SK-N-SH (cell line): ENCODE measurements around the gene CMTM8. TPM values are rescaled to one million over a fixed set of nuclear protein-coding genes. Genes with fewer than 3 reads are reported as not detected.

ENCODE experiments used
- CTCF ChIA-PET: fragments of 300-600, 350-600 bp; formaldehyde crosslinking; extraction: SDS; loops from one replicate; lab custom pipeline; 2021; lab: Yijun Ruan, JAX
- POLR2A ChIA-PET: fragments of 350-600 bp; sonication (Branson Sonifier 250); formaldehyde crosslinking; extraction: SDS; loops from one replicate; lab custom pipeline; 2020; ENCODE audit warnings: antibody characterized with exemption, inconsistent platforms; lab: Yijun Ruan, JAX
- DNase-seq: peaks from one replicate; pipeline ENCODE4 v3.0.0; 2012
- H2AFZ ChIP-seq: fragments of 200-600 bp; sonication (generic); 2 replicates; pipeline ENCODE4 v1.8.1; 2016; ENCODE audit warnings: antibody characterized with exemption, mild to moderate bottlenecking, low read depth
- H3F3A ChIP-seq: fragments of 200-600 bp; sonication (generic); replicated peaks from 2 replicates; pipeline ENCODE3; 2016; ENCODE audit warnings: antibody characterized with exemption, mild to moderate bottlenecking; ENCODE audit not compliant: insufficient read depth
- H3K27ac ChIP-seq, 2 experiments: fragments of 200-500 bp in 1 of 2; fragments of 200-600 bp in 1 of 2; sonication (Bioruptor generic) in 1 of 2; sonication (generic), shearing (Covaris generic) in 1 of 2; 2 replicates each; pipeline versions ENCODE4 v1.5.1 to v1.6.1; 2014 to 2016; ENCODE audit warnings: low read depth in 2 of 2, inconsistent platforms in 1 of 2, low read length in 1 of 2, mild to moderate bottlenecking in 1 of 2, mixed read lengths in 1 of 2
- H3K27me3 ChIP-seq: fragments of 200-600 bp; sonication (generic), shearing (Covaris generic); 2 replicates; pipeline ENCODE4 v1.6.1; 2016; ENCODE audit warnings: mixed run types; ENCODE audit not compliant: insufficient read depth
- H3K36me3 ChIP-seq, 2 experiments: fragments of 200-500 bp in 1 of 2; fragments of 200-600 bp in 1 of 2; sonication (Bioruptor generic) in 1 of 2; sonication (generic) in 1 of 2; replicated peaks in 1 of 2; 2 replicates each; pipeline versions ENCODE3 to v1.5.1; 2014 to 2016; ENCODE audit warnings: low read length in 1 of 2, mild to moderate bottlenecking in 1 of 2; ENCODE audit not compliant: insufficient read depth in 2 of 2, control insufficient read depth in 1 of 2
- H3K4me1 ChIP-seq, 2 experiments: fragments of 200-500 bp in 1 of 2; fragments of 200-600 bp in 1 of 2; sonication (Bioruptor generic) in 1 of 2; sonication (generic), shearing (Covaris generic) in 1 of 2; 2 replicates each; pipeline versions ENCODE4 v1.5.1 to v1.6.1; 2014 to 2016; ENCODE audit warnings: low read depth in 1 of 2, low read length in 1 of 2, mixed run types in 1 of 2; ENCODE audit not compliant: insufficient read depth in 2 of 2, control insufficient read depth in 1 of 2
- H3K4me2 ChIP-seq: fragments of 200-600 bp; sonication (generic), shearing (Covaris generic); 2 replicates; pipeline ENCODE4 v1.6.1; 2017; ENCODE audit warnings: mixed run types
- H3K4me3 ChIP-seq, 2 experiments: fragments of 200-500 bp in 1 of 2; fragments of 200-600 bp in 1 of 2; sonication (Bioruptor generic) in 1 of 2; sonication (generic), shearing (Covaris generic) in 1 of 2; 2 replicates each; pipeline versions ENCODE4 v1.5.1 to v1.8.1; 2014 to 2016; ENCODE audit warnings: low read depth in 2 of 2, inconsistent platforms in 1 of 2, low read length in 1 of 2, mild to moderate bottlenecking in 1 of 2, mixed read lengths in 1 of 2, moderate library complexity in 1 of 2
- H3K79me2 ChIP-seq: fragments of 200-600 bp; sonication (generic); 2 replicates; pipeline ENCODE4 v1.8.1; 2017; ENCODE audit warnings: mild to moderate bottlenecking; ENCODE audit not compliant: insufficient read depth
- H3K9ac ChIP-seq: fragments of 200-600 bp; sonication (generic); 2 replicates; pipeline ENCODE4 v1.6.1; 2017; ENCODE audit warnings: mixed run types
- H3K9me2 ChIP-seq: fragments of 200-600 bp; sonication (generic); 2 replicates; pipeline ENCODE4 v1.6.1; 2017; ENCODE audit warnings: mixed run types
- H3K9me3 ChIP-seq: fragments of 200-600 bp; sonication (generic); 2 replicates; pipeline ENCODE4 v1.6.1; 2017; ENCODE audit warnings: mixed run types, mild to moderate bottlenecking, moderate library complexity
- H4K20me1 ChIP-seq: fragments of 200-600 bp; sonication (generic); 2 replicates; pipeline ENCODE4 v1.6.1; 2017; ENCODE audit warnings: mild to moderate bottlenecking, mixed run types; ENCODE audit not compliant: insufficient read depth
- CHD2 ChIP-seq: fragments of 150-350 bp; IDR thresholded peaks from 2 replicates; pipeline ENCODE4 v1.6.1; 2018; ENCODE audit warnings: low read length; ENCODE audit not compliant: partially characterized antibody
- CTCF ChIP-seq: fragments of 200-600 bp; sonication (generic); IDR thresholded peaks from 2 replicates; pipeline ENCODE4 v1.6.1; 2017; ENCODE audit warnings: antibody characterized with exemption, mild to moderate bottlenecking, moderate library complexity
- ELF1 ChIP-seq: IDR thresholded peaks from 2 replicates; pipeline ENCODE4 v1.4.0; 2012
- EP300 ChIP-seq, 2 experiments: IDR thresholded peaks; 2 replicates each; pipeline versions ENCODE4 v1.4.0 to v1.6.1; 2012; ENCODE audit warnings: borderline replicate concordance in 1 of 2, low read depth in 1 of 2, low read length in 1 of 2
- GABPA ChIP-seq: IDR thresholded peaks from 2 replicates; pipeline ENCODE4 v1.4.0; 2012; ENCODE audit warnings: low read depth, mild to moderate bottlenecking
- IRF3 ChIP-seq: fragments of 150-350 bp; IDR thresholded peaks from 2 replicates; pipeline ENCODE4 v1.6.1; 2016; ENCODE audit warnings: mild to moderate bottlenecking, low read depth, low read length
- JUND ChIP-seq: IDR thresholded peaks from 2 replicates; pipeline ENCODE4 v1.4.0; 2012
- MAX ChIP-seq: IDR thresholded peaks from 2 replicates; pipeline ENCODE4 v1.4.0; 2012; ENCODE audit warnings: low read depth
- NRF1 ChIP-seq: IDR thresholded peaks from 2 replicates; pipeline ENCODE4 v1.6.1; 2012; ENCODE audit warnings: low read depth, mild to moderate bottlenecking, low read length
- RAD21 ChIP-seq: IDR thresholded peaks from 2 replicates; pipeline ENCODE4 v1.6.1; 2012; ENCODE audit warnings: mild to moderate bottlenecking, low read length
- RCOR1 ChIP-seq: fragments of 150-350 bp; IDR thresholded peaks from 2 replicates; pipeline ENCODE4 v1.6.1; 2017; ENCODE audit warnings: antibody characterized with exemption, low read length
- RFX5 ChIP-seq: IDR thresholded peaks from 2 replicates; pipeline ENCODE4 v1.6.1; 2012; ENCODE audit warnings: mild to moderate bottlenecking, improper control_type of control experiment, low read length
- SIN3A ChIP-seq: IDR thresholded peaks from 2 replicates; pipeline ENCODE4 v1.6.1; 2012; ENCODE audit warnings: low read depth, mild to moderate bottlenecking, low read length, moderate library complexity, borderline replicate concordance
- SMC3 ChIP-seq: IDR thresholded peaks from 2 replicates; pipeline ENCODE4 v1.6.1; 2012; ENCODE audit warnings: low read depth, low read length, improper control_type of control experiment
- TCF12 ChIP-seq: IDR thresholded peaks from 2 replicates; pipeline ENCODE4 v1.4.0; 2012
- TEAD4 ChIP-seq: IDR thresholded peaks from 2 replicates; pipeline ENCODE4 v1.4.0; 2012; ENCODE audit warnings: mild to moderate bottlenecking, borderline replicate concordance; ENCODE audit not compliant: insufficient read depth
- USF1 ChIP-seq: IDR thresholded peaks from 2 replicates; pipeline ENCODE4 v1.4.0; 2012; ENCODE audit warnings: low read depth, borderline replicate concordance
- USF2 ChIP-seq: fragments of 150-350 bp; IDR thresholded peaks from 2 replicates; pipeline ENCODE4 v1.6.1; 2017; ENCODE audit warnings: antibody characterized with exemption, low read length, low read depth, borderline replicate concordance
- WGBS: methylation state at CpG from one replicate; pipeline ENCODE4 v1.1.6; 2017; ENCODE audit warnings: low lambda C conversion rate; 5-methylcytosine and 5-hydroxymethylcytosine counted together
- polyA plus RNA-seq, 3 experiments: library from polyadenylated mRNA; depleted of rRNA; stranded (reverse); fragments of >200 nt; gene quantifications; 2 replicates each; pipeline ENCODE4 v1.2.3, GENCODE V29; 2012

The CMTM8 gene
- polyA plus RNA-seq, 1 of the 3 experiments (the other 2 are of a cell fraction) = 9.7 TPM

- peaks cover 0 to 16% of the 10 kb centered on the region in 2 experiments; a peak in 1 of 4 replicates for H3K4me1 ChIP-seq
- POLR2A ChIA-PET = no interaction called here
- H3F3A ChIP-seq = peaks cover 5% of the 10 kb centered on the region
- WGBS = 91% methylated on average over 7 of the region's 7 CpGs
- H3K4me3 ChIP-seq = no peak overlapping the region
- H2AFZ ChIP-seq = no peak overlapping the region
- no peak overlapping the region for H3K9ac ChIP-seq
- CTCF ChIA-PET = interaction anchor here (0.9 to 2.2 kb wide), 3 partner anchors 15 to 61 kb away, joined by 3 to 14 read pairs (median 7); partner anchors contain the start of gene CMTM7
- no peaks in the 10 kb centered on the region for H3K36me3 ChIP-seq
- peaks cover 49% of the 10 kb centered on the region; the same call in 1 of the 2 replicates for H3K79me2 ChIP-seq
- H3K4me2 ChIP-seq = no peak overlapping the region
- peak overlapping the region in 1 of 2 experiments; percentile 36; a peak in 2 of 4 replicates for H3K27ac ChIP-seq
- no peak for TF ChIP-seq RAD21
- TF ChIP-seq EP300 (IDR thresholded peaks at IDR 0.05; ENCODE audit: borderline replicate concordance in 1 of 2, low read depth in 1 of 2, low read length in 1 of 2) = no peak
- TF ChIP-seq RCOR1 = no peak
- no peak for TF ChIP-seq RFX5
- TF ChIP-seq NRF1 = no peak
- TF ChIP-seq MAX = no peak
- no peak for TF ChIP-seq SIN3A
- TF ChIP-seq JUND = no peak
- H4K20me1 ChIP-seq = no peaks in the 10 kb centered on the region
- H3K9me3 ChIP-seq = no peaks in the 10 kb centered on the region
- DNase-seq = no peak
- no peaks in the 10 kb centered on the region for H3K27me3 ChIP-seq
- H3K9me2 ChIP-seq = no peaks in the 10 kb centered on the region
Measured at GRCh38 chr3:32406486-32407408, 168.3 kb downstream of the CMTM8 start.

GRCh38 chr3:32410367-32411246 is 172.1 kb downstream of the CMTM8 start:
- WGBS = 90% methylated on average over 9 of the region's 10 CpGs
- CTCF ChIA-PET = interaction anchor here (1.0 to 2.5 kb wide), 2 partner anchors 14 to 57 kb away, joined by 3 to 11 read pairs; no protein-coding TSS in a partner anchor

More at GRCh38 chr3:32410367-32411246, 172.1 kb downstream of the CMTM8 start:
- H3K4me1 ChIP-seq = peaks cover 0 to 23% of the 10 kb centered on the region in 2 experiments; a peak in 3 of 4 replicates
- H3K9me3 ChIP-seq = no peaks in the 10 kb centered on the region
- no peaks in the 10 kb centered on the region for H4K20me1 ChIP-seq
- no peak overlapping the region for H2AFZ ChIP-seq
- H3K27me3 ChIP-seq = no peaks in the 10 kb centered on the region
- no peak overlapping the region; a peak in 1 of 4 replicates for H3K27ac ChIP-seq
- no peak overlapping the region for H3K4me2 ChIP-seq
- H3F3A ChIP-seq = peaks cover 13% of the 10 kb centered on the region
- H3K4me3 ChIP-seq = no peak overlapping the region
- H3K36me3 ChIP-seq = no peaks in the 10 kb centered on the region
- no peaks in the 10 kb centered on the region for H3K9me2 ChIP-seq
- no peak overlapping the region for H3K9ac ChIP-seq
- TF ChIP-seq CTCF (no peak), USF2 (no peak), GABPA (no peak), TCF12 (no peak), SMC3 (no peak), TEAD4 (no peak), USF1 (no peak), RCOR1 (no peak), ELF1 (no peak), SIN3A (no peak), RAD21 (no peak), RFX5 (no peak), CHD2 (no peak), IRF3 (no peak)
- DNase-seq = no peak
- POLR2A ChIA-PET = no interaction called here
- H3K79me2 ChIP-seq = peaks cover 21% of the 10 kb centered on the region; the same call in 1 of the 2 replicates
